HUES48 (cell line): ENCODE results near the gene ERFL.

Experiments
- H3K27ac ChIP-seq: one replicate; pipeline ENCODE4 v1.7.0; 2013; ENCODE audit warnings: low read depth, low read length, inconsistent platforms
- H3K27me3 ChIP-seq: 2 replicates; pipeline ENCODE4 v1.6.1; 2013; ENCODE audit warnings: mild to moderate bottlenecking, low read length; ENCODE audit not compliant: control insufficient read depth, insufficient read depth
- H3K36me3 ChIP-seq: 2 replicates; pipeline ENCODE4 v1.6.1; 2013; ENCODE audit warnings: low read length; ENCODE audit not compliant: control insufficient read depth, insufficient read depth
- H3K4me1 ChIP-seq: 2 replicates; pipeline ENCODE4 v1.6.1; 2013; ENCODE audit warnings: mild to moderate bottlenecking, low read length; ENCODE audit not compliant: control insufficient read depth, insufficient read depth
- H3K4me3 ChIP-seq: 2 replicates; pipeline ENCODE4 v1.5.1; 2013; ENCODE audit warnings: mild to moderate bottlenecking, low read depth, low read length
- H3K9ac ChIP-seq: 2 replicates; pipeline ENCODE4 v1.6.1; 2013; ENCODE audit warnings: mild to moderate bottlenecking, low read depth, low read length, moderate library complexity
- H3K9me3 ChIP-seq: 2 replicates; pipeline ENCODE4 v1.6.1; 2013; ENCODE audit warnings: low read length; ENCODE audit not compliant: control insufficient read depth, insufficient read depth

Gene ERFL

DNA sequence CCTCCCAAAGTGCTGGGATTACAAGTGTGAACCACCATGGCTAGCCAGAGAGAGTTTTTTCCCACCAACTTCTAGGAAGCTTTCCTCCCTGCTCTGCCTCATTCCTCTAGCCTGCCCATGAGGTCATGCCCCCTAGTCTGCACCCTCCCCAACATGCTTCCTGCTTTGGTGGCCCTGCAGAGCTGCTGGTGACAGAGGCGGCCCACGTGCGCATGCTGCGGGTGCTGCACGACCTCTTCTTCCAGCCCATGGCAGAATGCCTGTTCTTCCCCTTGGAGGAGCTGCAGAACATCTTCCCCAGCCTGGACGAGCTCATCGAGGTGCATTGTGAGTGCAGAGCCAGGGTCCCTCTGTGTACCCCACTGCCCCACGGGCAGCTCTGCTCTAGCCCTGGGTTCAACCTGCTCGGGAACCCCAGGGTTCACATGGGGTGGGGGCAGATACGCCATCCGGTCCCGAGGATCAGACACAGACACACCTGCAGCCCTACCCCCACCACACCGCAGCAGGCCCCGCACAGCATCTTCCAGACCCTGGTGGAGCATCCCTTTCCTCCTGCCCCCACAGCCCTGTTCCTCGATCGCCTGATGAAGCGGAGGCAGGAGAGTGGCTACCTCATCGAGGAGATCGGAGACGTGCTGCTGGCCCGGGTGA, 26.4 kb downstream of the ERFL start:
- no peaks in the 10 kb centered on the region for H3K4me1 ChIP-seq
- no peaks in the 10 kb centered on the region for H3K9me3 ChIP-seq
- no peak overlapping the region for H3K9ac ChIP-seq
- peaks cover 45% of the 10 kb centered on the region for H3K36me3 ChIP-seq
- no peak overlapping the region for H3K27ac ChIP-seq
- no peak overlapping the region for H3K4me3 ChIP-seq
- no peaks in the 10 kb centered on the region for H3K27me3 ChIP-seq

- H3K4me1 ChIP-seq = no peaks in the 10 kb centered on the region
- no peak overlapping the region for H3K27ac ChIP-seq
- no peak overlapping the region for H3K9ac ChIP-seq
- H3K27me3 ChIP-seq = no peaks in the 10 kb centered on the region
- H3K9me3 ChIP-seq = no peaks in the 10 kb centered on the region
- no peak overlapping the region for H3K4me3 ChIP-seq
- peaks cover 46% of the 10 kb centered on the region for H3K36me3 ChIP-seq
These were observed 30.0 kb downstream of the ERFL start for GRCh38 chr19:41898235-41898634.

DNA sequence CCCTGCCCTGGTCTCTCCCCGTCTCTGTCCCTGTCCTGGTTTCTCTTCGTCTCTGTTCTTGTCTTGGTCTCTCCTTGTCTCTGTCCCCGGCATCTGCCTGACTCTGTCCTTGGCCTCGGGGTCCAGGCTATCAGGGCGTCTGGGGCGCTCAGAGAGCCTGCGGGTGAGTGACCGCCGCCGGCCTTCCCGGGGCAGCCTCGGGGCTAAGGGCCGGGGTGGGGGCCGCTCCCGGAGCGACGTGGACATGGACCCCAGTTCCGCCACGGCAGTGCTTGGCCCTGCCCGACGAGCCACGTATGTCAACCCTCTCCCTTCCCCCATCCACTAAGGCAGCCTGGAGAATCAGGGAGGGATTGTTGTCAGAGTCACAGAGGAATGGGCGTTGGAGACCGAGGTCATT, 30.4 kb downstream of the ERFL start:
- H3K27ac ChIP-seq = no peak overlapping the region
- no peak overlapping the region for H3K9ac ChIP-seq
- H3K36me3 ChIP-seq = peaks cover 42% of the 10 kb centered on the region
- H3K9me3 ChIP-seq = no peaks in the 10 kb centered on the region
- H3K27me3 ChIP-seq = no peaks in the 10 kb centered on the region
- no peak overlapping the region for H3K4me3 ChIP-seq
- no peaks in the 10 kb centered on the region for H3K4me1 ChIP-seq

DNA sequence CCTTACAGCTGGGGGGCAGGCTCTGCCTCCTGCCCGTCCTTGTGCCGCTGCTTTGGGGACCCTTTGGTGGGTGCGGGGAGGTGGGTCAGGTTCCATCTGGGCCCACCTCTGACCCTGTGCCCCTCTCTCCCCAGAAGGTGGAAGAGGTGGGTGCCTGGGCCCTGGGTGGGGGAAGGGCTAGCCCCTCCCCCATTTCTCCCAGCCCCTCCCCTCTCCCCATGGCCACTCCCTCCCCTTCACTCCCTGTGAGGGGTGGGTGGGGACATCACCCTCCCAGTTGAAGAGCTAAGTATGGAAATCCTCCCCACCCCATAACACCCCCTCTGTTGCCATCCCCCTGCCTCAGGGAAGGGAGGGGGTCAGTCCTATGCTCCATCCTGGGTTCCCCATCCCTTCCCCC, 31.1 kb downstream of the ERFL start:
- no peaks in the 10 kb centered on the region for H3K27me3 ChIP-seq
- no peak overlapping the region for H3K9ac ChIP-seq
- no peaks in the 10 kb centered on the region for H3K4me1 ChIP-seq
- H3K9me3 ChIP-seq = no peaks in the 10 kb centered on the region
- peaks cover 35% of the 10 kb centered on the region for H3K36me3 ChIP-seq
- no peak overlapping the region for H3K27ac ChIP-seq
- H3K4me3 ChIP-seq = no peak overlapping the region

DNA sequence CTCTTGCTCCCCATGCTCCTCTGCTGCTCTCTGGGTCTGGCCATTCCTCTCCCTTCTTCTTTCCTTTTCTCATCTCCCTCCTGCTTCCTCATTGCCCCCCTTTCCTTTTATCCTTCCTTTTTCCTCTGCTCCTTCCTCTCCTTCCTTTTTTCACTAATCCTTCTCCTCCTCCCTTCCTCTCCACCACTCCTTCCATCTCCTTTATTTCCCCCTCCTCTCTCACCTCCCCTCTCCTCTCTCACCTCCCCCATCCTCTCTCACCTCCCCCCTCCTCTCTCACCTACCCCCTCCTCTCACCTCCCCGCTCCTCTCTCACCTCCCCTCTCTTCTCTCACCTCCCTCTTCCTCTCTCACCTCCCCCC, 31.7 kb downstream of the ERFL start:
- H3K4me1 ChIP-seq = no peaks in the 10 kb centered on the region
- H3K9ac ChIP-seq = no peak overlapping the region
- peaks cover 31% of the 10 kb centered on the region for H3K36me3 ChIP-seq
- H3K27ac ChIP-seq = no peak overlapping the region
- no peaks in the 10 kb centered on the region for H3K9me3 ChIP-seq
- no peaks in the 10 kb centered on the region for H3K27me3 ChIP-seq
- H3K4me3 ChIP-seq = no peak overlapping the region

DNA sequence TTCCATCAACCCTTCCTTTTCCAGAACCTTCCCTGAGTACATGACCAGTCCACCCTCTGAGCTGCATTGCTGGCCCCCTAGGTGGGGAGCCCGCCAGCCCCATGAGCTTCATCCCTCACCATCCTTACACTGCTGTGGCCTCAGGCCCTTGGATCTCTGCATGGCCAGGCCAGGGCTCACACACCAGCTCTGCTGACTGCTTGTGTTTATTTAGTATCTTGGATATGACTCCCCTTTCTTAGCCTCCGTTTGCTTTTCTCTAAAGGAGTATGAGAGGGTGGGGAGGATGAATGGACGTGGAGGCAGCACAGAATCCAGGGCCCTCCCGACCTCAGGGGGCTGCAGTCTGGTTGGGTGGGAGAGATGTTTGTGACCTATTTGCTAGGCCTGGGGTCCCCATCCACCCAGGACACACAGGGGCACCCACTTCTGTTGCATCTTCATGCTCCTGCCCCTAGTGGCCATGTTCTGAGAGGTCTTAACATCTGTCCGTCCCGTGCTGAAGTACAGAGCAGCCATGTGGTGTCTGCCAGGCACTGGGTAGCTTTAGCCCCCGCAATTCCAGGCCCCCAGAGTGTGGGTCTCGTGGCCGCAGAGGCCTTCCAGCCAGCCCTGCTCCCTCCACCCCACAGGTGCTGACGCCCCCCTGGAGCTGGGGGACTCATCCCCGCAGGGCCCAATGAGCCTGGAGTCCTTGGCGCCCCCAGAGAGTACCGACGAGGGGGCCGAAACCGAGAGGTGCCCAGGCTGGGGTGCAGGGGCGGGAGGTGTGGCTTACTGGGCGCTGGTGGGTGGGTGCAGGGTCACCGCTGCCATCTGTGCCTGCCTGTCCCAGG, 32.3 kb downstream of the ERFL start:
- H3K36me3 ChIP-seq = peaks cover 31% of the 10 kb centered on the region
- no peak overlapping the region for H3K27ac ChIP-seq
- H3K4me1 ChIP-seq = no peaks in the 10 kb centered on the region

DNA sequence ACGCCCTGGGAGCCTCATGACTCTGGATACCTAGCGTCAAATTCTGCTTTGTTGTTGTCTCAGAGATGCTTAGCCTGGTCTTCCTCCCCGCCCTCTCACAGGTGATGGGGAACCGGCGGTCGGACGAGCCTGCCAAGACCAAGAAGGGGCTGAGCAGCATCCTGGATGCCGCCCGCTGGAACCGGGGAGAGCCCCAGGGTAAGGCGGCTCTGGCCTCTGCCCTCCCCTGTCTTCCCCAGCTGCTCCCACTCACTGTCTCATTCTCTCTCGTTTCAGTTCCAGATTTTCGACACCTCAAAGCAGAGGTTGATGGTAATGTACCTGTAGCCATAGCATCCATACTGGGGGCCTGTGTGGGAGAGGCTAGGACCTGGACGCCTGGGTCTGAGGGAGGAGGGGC, 33.9 kb downstream of the ERFL start:
- Histone ChIP-seq H3K36me3 (peaks cover 24% of the 10 kb centered on the region), H3K9ac (no peak overlapping the region), H3K4me1 (no peaks in the 10 kb centered on the region), H3K27me3 (no peaks in the 10 kb centered on the region), H3K9me3 (no peaks in the 10 kb centered on the region), H3K4me3 (no peak overlapping the region), H3K27ac (no peak overlapping the region)

More for the DNA sequence above, 32.3 kb downstream of the ERFL start:
- Histone ChIP-seq H3K9ac (no peak overlapping the region), H3K27me3 (no peaks in the 10 kb centered on the region), H3K4me3 (no peak overlapping the region), H3K9me3 (no peaks in the 10 kb centered on the region)

GRCh38 chr19:41893899-41894298, 34.4 kb downstream of the ERFL start:
- Histone ChIP-seq H3K27me3 (no peaks in the 10 kb centered on the region), H3K27ac (no peak overlapping the region), H3K4me1 (no peaks in the 10 kb centered on the region), H3K4me3 (no peak overlapping the region), H3K36me3 (peaks cover 24% of the 10 kb centered on the region), H3K9ac (no peak overlapping the region), H3K9me3 (no peaks in the 10 kb centered on the region)

DNA sequence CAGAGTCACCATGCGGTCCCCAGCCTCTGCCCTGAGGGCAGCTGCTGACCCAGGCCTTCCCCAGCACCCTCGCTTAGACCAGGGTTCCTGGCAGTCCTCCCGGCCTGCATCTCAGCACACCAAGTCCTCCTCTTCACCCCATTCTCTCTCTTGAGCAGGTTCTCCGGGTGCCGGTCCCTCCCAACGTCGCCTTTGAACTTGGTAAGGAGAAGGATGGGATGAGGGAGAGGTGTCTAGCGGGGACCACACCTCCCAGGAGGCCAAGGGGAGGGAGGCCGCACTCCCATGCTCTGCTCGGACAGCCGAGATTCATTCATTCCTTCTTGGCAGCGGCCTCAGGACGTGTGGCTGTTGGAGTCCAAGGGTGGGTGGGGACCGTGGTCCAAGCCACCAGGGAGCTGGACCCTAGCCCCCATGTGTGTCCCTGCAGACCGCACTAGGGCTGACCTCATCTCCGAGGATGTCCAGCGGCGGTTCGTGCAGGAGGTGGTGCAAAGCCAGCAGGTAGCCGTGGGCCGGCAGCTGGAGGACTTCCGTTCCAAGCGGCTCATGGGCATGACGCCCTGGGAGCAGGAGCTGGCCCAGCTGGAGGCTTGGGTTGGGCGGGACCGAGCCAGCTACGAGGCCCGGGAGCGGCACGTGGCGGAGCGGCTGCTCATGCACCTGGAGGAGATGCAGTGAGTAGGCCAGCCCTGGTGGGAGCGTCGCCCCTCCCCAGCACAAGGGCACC, 35.9 kb downstream of the ERFL start:
- no peaks in the 10 kb centered on the region for H3K9me3 ChIP-seq
- H3K9ac ChIP-seq = no peak overlapping the region
- H3K36me3 ChIP-seq = peaks cover 15% of the 10 kb centered on the region
- H3K4me1 ChIP-seq = peaks cover 11% of the 10 kb centered on the region
- H3K27ac ChIP-seq = no peak overlapping the region
- no peak overlapping the region for H3K4me3 ChIP-seq
- H3K27me3 ChIP-seq = no peaks in the 10 kb centered on the region

DNA sequence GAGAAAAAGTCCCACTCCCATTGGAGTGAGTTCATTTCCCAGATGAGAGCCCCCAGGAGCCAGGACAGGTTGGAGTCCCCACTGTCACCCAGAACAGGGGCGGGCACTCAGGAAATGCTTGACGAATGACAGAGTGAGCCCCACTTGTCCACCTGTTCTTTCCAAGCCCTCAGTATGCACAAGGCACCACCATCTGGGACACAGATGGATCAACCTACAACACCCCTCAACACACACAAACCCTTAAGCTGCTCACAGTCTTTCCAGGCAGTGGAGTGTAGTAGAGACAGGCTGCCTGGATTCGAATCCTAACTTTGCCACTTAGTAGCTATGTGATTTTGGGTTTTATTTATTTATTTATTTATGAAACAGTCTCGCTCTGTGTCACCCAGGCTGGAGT, 37.3 kb downstream of the ERFL start:
- no peaks in the 10 kb centered on the region for H3K27me3 ChIP-seq
- no peak overlapping the region for H3K9ac ChIP-seq
- H3K27ac ChIP-seq = no peak overlapping the region
- H3K4me1 ChIP-seq = peaks cover 18% of the 10 kb centered on the region
- no peaks in the 10 kb centered on the region for H3K9me3 ChIP-seq
- no peak overlapping the region for H3K4me3 ChIP-seq
- H3K36me3 ChIP-seq = peaks cover 13% of the 10 kb centered on the region

DNA sequence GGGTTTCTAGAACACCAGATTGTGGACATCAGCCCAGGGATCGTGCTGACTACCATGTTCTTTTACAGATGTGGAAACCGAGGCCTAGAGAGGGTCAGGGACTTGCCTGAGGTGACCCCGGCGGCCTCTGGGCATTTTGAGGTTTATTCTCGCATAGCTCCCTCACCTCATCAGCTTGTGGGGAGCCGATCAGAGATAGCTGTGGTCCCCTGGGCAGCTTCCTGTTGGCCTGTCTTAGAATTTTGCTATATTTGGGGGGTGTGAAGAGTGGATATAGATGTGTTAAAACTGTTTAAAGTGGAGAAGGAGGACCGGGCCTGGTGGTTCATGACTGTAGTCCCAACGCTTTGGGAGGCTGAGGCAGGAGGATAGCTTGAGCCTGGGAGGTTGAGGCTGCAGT, 38.4 kb downstream of the ERFL start:
- H3K27ac ChIP-seq = no peak overlapping the region
- H3K36me3 ChIP-seq = peaks cover 4% of the 10 kb centered on the region
- H3K4me1 ChIP-seq = peaks cover 18% of the 10 kb centered on the region
- H3K9me3 ChIP-seq = no peaks in the 10 kb centered on the region
- H3K4me3 ChIP-seq = no peak overlapping the region
- no peak overlapping the region for H3K9ac ChIP-seq
- H3K27me3 ChIP-seq = no peaks in the 10 kb centered on the region
